Measurements from ENCODE around the gene CYS1.

- TF ChIP-seq NPAS2 (CRISPR knock-in tag; IDR thresholded peaks at IDR 0.05; ENCODE audit: borderline replicate concordance) (no peak), EP300 (IDR thresholded peaks at IDR 0.05) (no peak), CTCF (IDR thresholded peaks at IDR 0.05) (no peak), JUNB (IDR thresholded peaks at IDR 0.05) (no peak), MAZ (IDR thresholded peaks at IDR 0.05; ENCODE audit: borderline replicate concordance, low read depth, low read length) (no peak), POLR2AphosphoS2 (conservative IDR thresholded peaks at IDR 0.05; ENCODE audit: low read length) (no peak), RCOR1 (IDR thresholded peaks at IDR 0.05; ENCODE audit: low read depth, low read length) (no peak), POLR2A (IDR thresholded peaks at IDR 0.05; ENCODE audit: low read length) (no peak)
- TF ChIP-seq, protein P1, sequence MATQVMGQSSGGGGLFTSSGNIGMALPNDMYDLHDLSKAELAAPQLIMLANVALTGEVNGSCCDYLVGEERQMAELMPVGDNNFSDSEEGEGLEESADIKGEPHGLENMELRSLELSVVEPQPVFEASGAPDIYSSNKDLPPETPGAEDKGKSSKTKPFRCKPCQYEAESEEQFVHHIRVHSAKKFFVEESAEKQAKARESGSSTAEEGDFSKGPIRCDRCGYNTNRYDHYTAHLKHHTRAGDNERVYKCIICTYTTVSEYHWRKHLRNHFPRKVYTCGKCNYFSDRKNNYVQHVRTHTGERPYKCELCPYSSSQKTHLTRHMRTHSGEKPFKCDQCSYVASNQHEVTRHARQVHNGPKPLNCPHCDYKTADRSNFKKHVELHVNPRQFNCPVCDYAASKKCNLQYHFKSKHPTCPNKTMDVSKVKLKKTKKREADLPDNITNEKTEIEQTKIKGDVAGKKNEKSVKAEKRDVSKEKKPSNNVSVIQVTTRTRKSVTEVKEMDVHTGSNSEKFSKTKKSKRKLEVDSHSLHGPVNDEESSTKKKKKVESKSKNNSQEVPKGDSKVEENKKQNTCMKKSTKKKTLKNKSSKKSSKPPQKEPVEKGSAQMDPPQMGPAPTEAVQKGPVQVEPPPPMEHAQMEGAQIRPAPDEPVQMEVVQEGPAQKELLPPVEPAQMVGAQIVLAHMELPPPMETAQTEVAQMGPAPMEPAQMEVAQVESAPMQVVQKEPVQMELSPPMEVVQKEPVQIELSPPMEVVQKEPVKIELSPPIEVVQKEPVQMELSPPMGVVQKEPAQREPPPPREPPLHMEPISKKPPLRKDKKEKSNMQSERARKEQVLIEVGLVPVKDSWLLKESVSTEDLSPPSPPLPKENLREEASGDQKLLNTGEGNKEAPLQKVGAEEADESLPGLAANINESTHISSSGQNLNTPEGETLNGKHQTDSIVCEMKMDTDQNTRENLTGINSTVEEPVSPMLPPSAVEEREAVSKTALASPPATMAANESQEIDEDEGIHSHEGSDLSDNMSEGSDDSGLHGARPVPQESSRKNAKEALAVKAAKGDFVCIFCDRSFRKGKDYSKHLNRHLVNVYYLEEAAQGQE (IDR thresholded peaks at IDR 0.05): no peak
Measured at GRCh38 chr2:10061221-10061925, 18.8 kb downstream of the CYS1 start.
